ENCODE data around the gene MED16.
"Not testable (repeated sequence)": the region's sequence is repeated elsewhere in the genome, so short reads cannot be mapped to it uniquely, and the experiment has no call there.

MED16 gene

GRCh38 chr19:848386-848921 is 44.5 kb downstream of the MED16 start:
- DNase-seq (ENCODE audit: low read depth), result no peak
- TF ChIP-seq, protein P1, sequence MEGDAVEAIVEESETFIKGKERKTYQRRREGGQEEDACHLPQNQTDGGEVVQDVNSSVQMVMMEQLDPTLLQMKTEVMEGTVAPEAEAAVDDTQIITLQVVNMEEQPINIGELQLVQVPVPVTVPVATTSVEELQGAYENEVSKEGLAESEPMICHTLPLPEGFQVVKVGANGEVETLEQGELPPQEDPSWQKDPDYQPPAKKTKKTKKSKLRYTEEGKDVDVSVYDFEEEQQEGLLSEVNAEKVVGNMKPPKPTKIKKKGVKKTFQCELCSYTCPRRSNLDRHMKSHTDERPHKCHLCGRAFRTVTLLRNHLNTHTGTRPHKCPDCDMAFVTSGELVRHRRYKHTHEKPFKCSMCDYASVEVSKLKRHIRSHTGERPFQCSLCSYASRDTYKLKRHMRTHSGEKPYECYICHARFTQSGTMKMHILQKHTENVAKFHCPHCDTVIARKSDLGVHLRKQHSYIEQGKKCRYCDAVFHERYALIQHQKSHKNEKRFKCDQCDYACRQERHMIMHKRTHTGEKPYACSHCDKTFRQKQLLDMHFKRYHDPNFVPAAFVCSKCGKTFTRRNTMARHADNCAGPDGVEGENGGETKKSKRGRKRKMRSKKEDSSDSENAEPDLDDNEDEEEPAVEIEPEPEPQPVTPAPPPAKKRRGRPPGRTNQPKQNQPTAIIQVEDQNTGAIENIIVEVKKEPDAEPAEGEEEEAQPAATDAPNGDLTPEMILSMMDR (IDR thresholded peaks at IDR 0.05; ENCODE audit: low read depth, low read length, missing control alignments), result no peak
- no peak overlapping the region for H3K4me3 ChIP-seq (ENCODE audit: low read depth, low read length)

DNA sequence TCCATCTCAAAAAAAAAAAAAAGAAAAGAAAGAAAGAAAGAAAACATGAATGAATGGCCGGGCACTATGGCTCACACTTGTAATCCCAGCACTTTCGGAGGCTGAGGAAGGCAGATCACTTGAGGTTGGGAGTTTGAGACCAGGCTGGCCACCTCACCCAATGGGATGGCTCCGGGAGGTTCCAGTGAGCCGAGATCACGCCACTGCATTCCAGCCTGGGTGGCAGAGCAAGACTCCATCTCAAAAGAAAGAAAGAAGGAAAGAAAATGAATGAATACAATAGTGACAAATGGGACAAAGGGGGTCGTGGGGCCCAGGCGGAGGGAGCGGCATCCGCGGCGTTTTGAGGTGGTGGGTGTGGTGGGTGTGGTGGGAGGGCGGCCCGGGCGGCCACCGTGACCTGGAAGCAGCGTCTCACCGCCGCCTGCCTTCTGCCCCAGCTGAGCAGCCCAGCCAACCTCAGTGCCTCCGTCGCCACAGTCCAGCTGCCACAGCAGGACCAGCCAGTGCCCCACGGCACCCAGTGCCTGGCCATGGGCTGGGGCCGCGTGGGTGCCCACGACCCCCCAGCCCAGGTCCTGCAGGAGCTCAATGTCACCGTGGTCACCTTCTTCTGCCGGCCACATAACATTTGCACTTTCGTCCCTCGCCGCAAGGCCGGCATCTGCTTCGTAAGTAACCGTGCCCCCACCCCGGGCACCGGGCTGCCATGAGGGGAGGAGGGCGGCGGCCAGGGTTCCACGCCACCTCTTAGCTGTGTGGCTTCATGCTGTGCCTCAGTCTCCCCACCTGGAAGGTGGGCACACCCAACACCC is 47.1 kb downstream of the MED16 start:
- H3K4me3 ChIP-seq (ENCODE audit: low read depth, low read length), result no peak overlapping the region
- DNase-seq (ENCODE audit: low read depth), result no peak
- TF ChIP-seq, protein P1 (IDR thresholded peaks at IDR 0.05; ENCODE audit: low read depth, low read length, missing control alignments), result no peak

GRCh38 chr19:844546-844971 is 48.4 kb downstream of the MED16 start:
- no peak overlapping the region for H3K4me3 ChIP-seq (ENCODE audit: low read depth, low read length)
- TF ChIP-seq, protein P1 (IDR thresholded peaks at IDR 0.05; ENCODE audit: low read depth, low read length, missing control alignments), result no peak
- DNase-seq (ENCODE audit: low read depth), result no peak

GRCh38 chr19:843836-844545 is 49.0 kb downstream of the MED16 start:
- DNase-seq (ENCODE audit: low read depth), result no peak
- H3K4me3 ChIP-seq (ENCODE audit: low read depth, low read length), result no peak overlapping the region
- TF ChIP-seq, protein P1 (IDR thresholded peaks at IDR 0.05; ENCODE audit: low read depth, low read length, missing control alignments), result no peak

DNA sequence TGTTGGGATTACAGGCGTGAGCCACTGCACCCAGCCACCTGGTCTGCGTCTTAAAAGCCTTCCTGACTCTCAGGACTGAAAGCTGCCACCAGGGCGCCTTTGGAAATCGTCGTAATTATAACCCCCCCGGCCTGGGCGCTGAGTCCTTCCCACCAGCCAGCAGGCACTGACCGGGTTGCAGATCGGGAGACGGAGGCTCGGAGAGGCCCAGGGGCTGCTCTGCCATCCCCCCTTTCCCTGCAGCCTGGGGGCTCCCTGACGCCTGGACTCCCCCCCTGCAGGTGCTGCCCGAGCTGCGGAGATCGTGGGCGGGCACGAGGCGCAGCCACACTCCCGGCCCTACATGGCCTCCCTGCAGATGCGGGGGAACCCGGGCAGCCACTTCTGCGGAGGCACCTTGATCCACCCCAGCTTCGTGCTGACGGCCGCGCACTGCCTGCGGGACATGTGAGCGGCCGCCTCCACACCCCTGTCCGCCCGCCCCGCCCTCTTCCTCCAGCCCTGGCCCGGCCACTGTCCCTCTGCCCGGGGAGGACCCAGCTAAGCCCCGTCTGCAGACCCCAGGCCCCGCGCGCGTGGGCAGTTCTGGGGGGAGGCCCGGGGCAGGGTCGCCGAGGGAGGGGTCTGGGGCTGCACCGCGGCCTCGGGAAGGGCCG is 49.7 kb downstream of the MED16 start:
- TF ChIP-seq, protein P1 (IDR thresholded peaks at IDR 0.05; ENCODE audit: low read depth, low read length, missing control alignments), result no peak
- H3K4me3 ChIP-seq (ENCODE audit: low read depth, low read length), result no peak overlapping the region
- no peak for DNase-seq (ENCODE audit: low read depth)

DNA sequence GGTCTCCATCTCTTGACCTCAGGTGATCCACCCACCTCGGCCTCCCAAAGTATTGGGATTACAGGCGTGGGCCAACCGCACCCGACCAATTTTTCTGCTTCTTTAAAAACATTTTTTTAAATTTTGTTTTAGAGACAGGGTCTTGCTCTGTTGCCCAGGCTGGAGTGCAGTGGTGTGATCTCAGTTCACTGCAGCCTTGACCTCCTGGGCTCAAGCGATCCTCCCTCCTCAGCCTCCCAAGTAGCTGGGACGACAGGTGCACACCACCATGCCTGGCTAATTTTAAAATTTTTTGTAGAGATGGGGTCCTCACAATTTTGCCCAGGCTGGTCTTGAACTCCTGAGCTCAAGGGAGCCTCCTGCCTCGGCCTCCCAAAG is 50.2 kb downstream of the MED16 start:
- H3K4me3 ChIP-seq (ENCODE audit: low read depth, low read length); DNase-seq (ENCODE audit: low read depth): not testable (repeated sequence)
